ENCODE results near the gene PARD3B. TPM values are rescaled to one million over a fixed set of nuclear protein-coding genes. Genes with fewer than 3 reads are reported as not detected.

Gene PARD3B
- total and polyA plus RNA-seq, 2 of the 8 experiments (the other 6 are each of a cell fraction or from before 2014, with no cell fraction given), result 1.2 to 5.7 TPM

DNA sequence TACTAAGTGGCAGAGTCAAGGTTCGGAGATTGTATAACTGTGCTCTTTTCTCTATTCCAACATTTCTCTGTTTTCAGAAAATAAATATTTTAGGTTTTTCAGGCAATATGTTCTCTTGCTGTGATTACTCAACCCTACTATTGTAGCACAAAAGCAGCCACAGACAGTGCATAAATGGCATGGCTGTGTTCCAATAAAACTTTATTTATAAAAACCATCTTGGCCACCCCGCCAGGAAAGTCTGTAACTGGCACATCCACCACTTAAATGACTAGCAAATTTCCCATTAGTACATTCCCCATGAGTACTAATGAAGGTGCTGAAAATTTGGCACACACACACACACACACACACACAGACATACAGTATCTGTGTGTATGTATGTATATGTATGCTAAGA is 30.8 kb upstream of the PARD3B start:
- no peak overlapping the region for H2BK5ac ChIP-seq (ENCODE audit: low read depth, low read length)
- no peak overlapping the region for H3K56ac ChIP-seq (replicated peaks; ENCODE audit: insufficient read length, low read depth, low read length)
- no peak overlapping the region for H2BK120ac ChIP-seq (replicated peaks; ENCODE audit: low read depth, low read length)
- H4K20me1 ChIP-seq (replicated peaks in 1 of 2; ENCODE audit: control insufficient read depth in 1 of 2, insufficient read depth in 2 of 2, low read length in 2 of 2), result no peaks in the 10 kb centered on the region
- H3K36me3 ChIP-seq (ENCODE audit: control insufficient read depth in 2 of 4, insufficient read depth in 4 of 4, low read length in 3 of 4), result no peaks in the 10 kb centered on the region
- no peak overlapping the region for H2BK12ac ChIP-seq (ENCODE audit: low read depth, low read length)
- DNase-seq (ENCODE audit: low read depth in 1 of 2, low spot score in 2 of 2) (no peak), FAIRE-seq (no peak)
- H2AK5ac ChIP-seq (ENCODE audit: low read depth, low read length), result no peak overlapping the region
- no peaks in the 10 kb centered on the region for H3K79me2 ChIP-seq (ENCODE audit: control insufficient read depth in 1 of 2, insufficient read depth in 2 of 2, low read length in 2 of 2)
- H4K8ac ChIP-seq (ENCODE audit: extremely low read depth, insufficient read depth, low read length), result no peak overlapping the region
- 0 out of 4 replicates have a peak, but pooled peaks cover 0 to 2% of the 10 kb centered on the region in 2 experiments for H3K9me3 ChIP-seq (ENCODE audit: insufficient read depth in 2 of 2, low read depth in 1 of 2, low read length in 1 of 2)
- no peak overlapping the region for H3K4me3 ChIP-seq (ENCODE audit: extremely low read depth in 1 of 4, insufficient read depth in 2 of 4, low read depth in 3 of 4, low read length in 4 of 4)
- H3K27ac ChIP-seq (ENCODE audit: low read depth, low read length), result no peak overlapping the region
- H3K4ac ChIP-seq (replicated peaks; ENCODE audit: insufficient read length, low read depth, low read length), result no peak overlapping the region
- no peak overlapping the region for H4K5ac ChIP-seq (ENCODE audit: insufficient read length, low read depth, low read length)
- H2BK15ac ChIP-seq (ENCODE audit: low read length), result no peak overlapping the region
- H3K18ac ChIP-seq (ENCODE audit: extremely low read depth, low read length), result no peak overlapping the region
- H3K23me2 ChIP-seq (ENCODE audit: low read depth, low read length), result no peaks in the 10 kb centered on the region
- H3K23ac ChIP-seq (ENCODE audit: insufficient read length), result no peak overlapping the region
- 89% methylated on average over 2 of the region's 2 CpGs; no CpG with 5 or more reads in 1 of the 2 experiments for WGBS, 2 experiments (ENCODE audit: extremely low coverage in 1 of 2, insufficient coverage in 1 of 2, insufficient read length in 1 of 2, insufficient replicate concordance in 2 of 2, low coverage in 1 of 2, low lambda C conversion rate in 2 of 2, missing lambda C conversion rate in 1 of 2)
- no peak overlapping the region for H3K9ac ChIP-seq (replicated peaks in 1 of 4; ENCODE audit: extremely low read depth in 1 of 4, low read depth in 3 of 4, low read length in 3 of 4)
- H3K4me2 ChIP-seq (ENCODE audit: insufficient read depth in 1 of 2, low read depth in 2 of 2, low read length in 2 of 2), result no peak overlapping the region
- no peak overlapping the region for H3K14ac ChIP-seq (ENCODE audit: insufficient read length)
- no peaks in the 10 kb centered on the region for H3K79me1 ChIP-seq (ENCODE audit: low read depth, low read length)
- CTCF ChIA-PET (ENCODE audit: partially characterized antibody), result interaction anchor here (0.7 kb wide), 1 partner anchor 10 kb away, joined by 6 read pairs; no protein-coding TSS in a partner anchor
- H2AFZ ChIP-seq (ENCODE audit: low read length), result no peak overlapping the region
- no peak overlapping the region for H4K91ac ChIP-seq (replicated peaks; ENCODE audit: insufficient read length, low read length)
- POLR2A ChIA-PET (ENCODE audit: partially characterized antibody), result no interaction called here
- H3K4me1 ChIP-seq (replicated peaks in 1 of 4; ENCODE audit: control insufficient read depth in 3 of 4, insufficient read depth in 4 of 4, low read length in 3 of 4), result peaks cover 0 to 2% (median 2%) of the 10 kb centered on the region in 4 experiments; a peak in 2 of 7 replicates
- H3K27me3 ChIP-seq (replicated peaks in 1 of 4; ENCODE audit: control insufficient read depth in 3 of 4, extremely low read depth in 1 of 4, insufficient read depth in 3 of 4, low read length in 3 of 4), result no peaks in the 10 kb centered on the region
- no peak overlapping the region for H2BK20ac ChIP-seq (ENCODE audit: low read length)
- TF ChIP-seq RXRA (IDR thresholded peaks at IDR 0.05; ENCODE audit: insufficient read depth, low read depth, low read length) (no peak), MAFK (IDR thresholded peaks at IDR 0.05; ENCODE audit: low read depth, low read length) (no peak), EGR1 (IDR thresholded peaks at IDR 0.05; ENCODE audit: borderline replicate concordance, low read depth, low read length) (no peak)

Data from H1 (cell line).